Right lobe of liver (tissue), 4 donors: ENCODE data around the gene ZNF460.

ENCODE experiments used
- POLR2A ChIP-seq: fragments of 450-650 bp; IDR thresholded peaks from one replicate; pipeline ENCODE4 v1.6.1; 2017; ENCODE audit warnings: antibody characterized with exemption, mild to moderate bottlenecking
- TF ChIP-seq, protein P1 (sequence below), 4 donors: fragments of 200-600 bp in 3 of 4; fragments of 450-650 bp in 1 of 4; IDR thresholded peaks; one replicate each; pipeline versions ENCODE4 v1.5.1 to v1.8.0; 2016 to 2022; ENCODE audit warnings: antibody characterized with exemption in 4 of 4, mild to moderate bottlenecking in 2 of 4
- donor health status: DM: no; HTN: no; CAD: no.
- donor health status: DM: no; HTN: no; CAD: no.
- donor health status: DM: no; HTN: yes; CAD: no.

DNA sequence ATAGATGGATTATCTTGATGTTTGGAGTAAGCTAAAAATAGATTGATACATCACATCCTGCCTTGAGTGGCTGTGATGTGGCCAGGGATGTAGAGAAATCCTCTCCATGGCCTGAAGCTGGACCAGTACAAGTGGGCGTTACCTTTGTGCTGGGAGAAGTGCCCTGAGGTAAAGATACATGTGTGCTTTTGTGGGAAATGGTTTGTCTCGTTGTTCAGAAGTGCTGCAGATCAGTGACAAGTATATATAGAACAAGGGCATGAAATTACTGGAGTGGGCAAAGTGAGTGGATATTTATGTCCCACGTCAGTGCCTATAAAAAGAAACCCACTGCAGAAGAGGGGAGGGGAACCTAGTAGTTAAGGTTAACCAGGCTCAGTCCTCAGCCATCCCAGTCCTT lies 58.6 kb downstream of the ZNF460 start:
- TF ChIP-seq, protein P1, sequence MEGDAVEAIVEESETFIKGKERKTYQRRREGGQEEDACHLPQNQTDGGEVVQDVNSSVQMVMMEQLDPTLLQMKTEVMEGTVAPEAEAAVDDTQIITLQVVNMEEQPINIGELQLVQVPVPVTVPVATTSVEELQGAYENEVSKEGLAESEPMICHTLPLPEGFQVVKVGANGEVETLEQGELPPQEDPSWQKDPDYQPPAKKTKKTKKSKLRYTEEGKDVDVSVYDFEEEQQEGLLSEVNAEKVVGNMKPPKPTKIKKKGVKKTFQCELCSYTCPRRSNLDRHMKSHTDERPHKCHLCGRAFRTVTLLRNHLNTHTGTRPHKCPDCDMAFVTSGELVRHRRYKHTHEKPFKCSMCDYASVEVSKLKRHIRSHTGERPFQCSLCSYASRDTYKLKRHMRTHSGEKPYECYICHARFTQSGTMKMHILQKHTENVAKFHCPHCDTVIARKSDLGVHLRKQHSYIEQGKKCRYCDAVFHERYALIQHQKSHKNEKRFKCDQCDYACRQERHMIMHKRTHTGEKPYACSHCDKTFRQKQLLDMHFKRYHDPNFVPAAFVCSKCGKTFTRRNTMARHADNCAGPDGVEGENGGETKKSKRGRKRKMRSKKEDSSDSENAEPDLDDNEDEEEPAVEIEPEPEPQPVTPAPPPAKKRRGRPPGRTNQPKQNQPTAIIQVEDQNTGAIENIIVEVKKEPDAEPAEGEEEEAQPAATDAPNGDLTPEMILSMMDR (IDR thresholded peaks at IDR 0.05) = no peak
- no peak for TF ChIP-seq POLR2A
